GM19452 (cell line): ENCODE measurements around the gene NDUFAF5.

ENCODE experiments used
- ATAC-seq: cut with Tn5 transposase; IDR thresholded peaks from one replicate; pipeline ENCODE4 v1.9.1; 2021; ENCODE audit not compliant: unreplicated experiment

Gene NDUFAF5

DNA sequence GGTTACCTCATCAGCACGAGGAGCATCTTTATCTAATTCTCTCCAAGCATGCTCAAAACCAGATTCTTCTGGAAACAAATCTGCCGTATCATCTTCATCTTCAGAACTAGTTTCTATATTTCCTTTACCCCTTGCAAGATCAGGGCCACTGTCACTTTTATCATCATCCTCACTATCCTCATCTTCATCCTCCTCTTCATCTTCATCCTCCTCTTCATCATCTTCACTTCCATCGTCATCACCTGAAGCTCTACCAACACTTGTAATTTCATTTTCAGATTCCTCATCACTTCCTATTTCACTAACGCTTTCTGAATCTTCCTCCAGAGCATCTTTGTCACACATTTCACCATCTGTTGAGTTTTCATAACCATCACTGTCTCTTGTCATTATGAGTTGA is 9.0 kb upstream of the NDUFAF5 start:
- no peak for ATAC-seq

DNA sequence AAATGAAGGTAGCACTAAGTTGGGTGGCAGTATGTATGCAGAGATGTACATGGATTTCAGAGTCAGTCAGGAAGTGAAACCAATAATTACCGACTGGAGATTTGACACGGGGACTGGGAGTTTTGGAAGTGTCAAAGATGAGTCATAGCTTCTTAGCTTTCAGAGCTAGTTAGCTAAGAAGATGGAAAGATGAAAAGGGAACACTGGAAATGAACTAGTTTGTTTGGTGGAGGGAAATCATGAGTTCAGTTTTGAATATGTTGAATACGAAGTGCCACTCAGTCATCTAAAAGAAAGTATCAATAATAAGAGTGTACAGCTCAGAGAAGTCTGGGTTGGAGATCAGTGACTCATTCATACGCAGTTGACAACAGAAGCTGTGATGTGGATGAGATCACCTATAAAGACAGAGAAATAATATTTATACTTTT is 7.6 kb upstream of the NDUFAF5 start:
- ATAC-seq: no peak

DNA sequence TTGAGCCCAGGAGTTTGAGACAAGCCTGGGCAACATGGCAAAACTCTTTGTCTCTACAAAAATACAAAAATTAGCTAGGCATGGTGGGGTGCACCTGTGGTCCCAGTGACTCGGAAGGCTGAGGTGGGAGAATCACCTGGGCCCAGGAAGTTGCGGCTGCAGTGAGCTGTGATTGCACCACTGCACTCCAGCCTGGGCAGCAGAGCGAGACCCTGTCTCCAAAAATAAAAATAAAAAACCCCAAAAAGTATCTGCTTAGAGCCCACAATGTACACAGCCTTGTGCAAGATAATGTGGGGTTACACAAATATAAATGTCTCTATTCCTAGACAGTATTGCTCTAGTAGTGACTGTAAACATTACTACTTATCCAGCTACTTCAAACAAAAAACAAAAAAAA is 6.0 kb upstream of the NDUFAF5 start:
- ATAC-seq: peak; percentile 75

DNA sequence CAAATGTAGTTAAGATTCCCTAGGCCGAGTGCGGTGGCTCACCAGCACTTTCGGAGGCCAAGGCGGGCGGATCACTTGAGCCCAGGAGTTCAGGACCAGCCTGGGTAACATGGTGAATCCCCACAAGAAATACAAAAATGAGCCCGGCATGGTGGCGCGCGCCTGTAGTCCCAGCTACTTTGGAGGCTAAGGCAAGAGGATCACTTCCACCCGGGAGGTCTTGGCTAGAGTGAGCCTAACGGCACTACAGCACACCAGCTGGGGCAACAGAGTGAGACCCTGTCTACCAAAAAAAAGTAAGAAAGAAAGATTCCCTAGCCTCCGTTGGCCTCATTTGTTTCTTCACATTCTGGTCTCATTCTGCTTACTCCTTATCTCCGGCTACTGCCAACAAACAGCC is 1.3 kb upstream of the NDUFAF5 start:
- ATAC-seq: no peak

DNA sequence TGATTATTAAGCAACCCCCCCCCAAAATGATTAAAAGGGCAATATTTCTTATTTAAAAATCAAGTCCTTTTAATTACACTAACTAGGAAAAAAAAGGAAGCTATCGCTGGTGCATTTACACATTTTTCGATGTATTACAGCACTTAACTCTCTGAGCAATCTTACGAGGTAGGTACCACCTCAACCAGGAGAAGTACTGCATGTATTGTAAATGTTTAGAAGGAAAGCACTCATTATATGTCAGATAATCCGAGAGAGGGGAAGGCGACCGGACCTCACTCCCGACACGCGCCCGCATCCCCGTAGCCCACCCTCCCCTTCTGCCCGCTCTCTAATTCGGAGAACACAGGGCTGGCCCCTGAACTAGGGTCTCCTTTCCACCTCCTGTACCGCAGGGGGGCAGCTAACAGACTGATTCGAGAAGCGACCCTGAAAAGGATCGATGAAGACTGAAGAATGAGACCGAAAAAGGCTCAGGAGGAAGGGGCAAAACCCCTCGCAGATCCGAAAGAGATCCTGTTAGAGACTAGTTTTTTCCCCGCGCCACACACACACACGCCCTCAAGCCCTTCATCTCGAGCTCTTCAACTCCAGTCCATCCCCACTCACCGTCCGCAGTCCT is 446 bp upstream of the NDUFAF5 start:
- ATAC-seq: peak; percentile 3

DNA sequence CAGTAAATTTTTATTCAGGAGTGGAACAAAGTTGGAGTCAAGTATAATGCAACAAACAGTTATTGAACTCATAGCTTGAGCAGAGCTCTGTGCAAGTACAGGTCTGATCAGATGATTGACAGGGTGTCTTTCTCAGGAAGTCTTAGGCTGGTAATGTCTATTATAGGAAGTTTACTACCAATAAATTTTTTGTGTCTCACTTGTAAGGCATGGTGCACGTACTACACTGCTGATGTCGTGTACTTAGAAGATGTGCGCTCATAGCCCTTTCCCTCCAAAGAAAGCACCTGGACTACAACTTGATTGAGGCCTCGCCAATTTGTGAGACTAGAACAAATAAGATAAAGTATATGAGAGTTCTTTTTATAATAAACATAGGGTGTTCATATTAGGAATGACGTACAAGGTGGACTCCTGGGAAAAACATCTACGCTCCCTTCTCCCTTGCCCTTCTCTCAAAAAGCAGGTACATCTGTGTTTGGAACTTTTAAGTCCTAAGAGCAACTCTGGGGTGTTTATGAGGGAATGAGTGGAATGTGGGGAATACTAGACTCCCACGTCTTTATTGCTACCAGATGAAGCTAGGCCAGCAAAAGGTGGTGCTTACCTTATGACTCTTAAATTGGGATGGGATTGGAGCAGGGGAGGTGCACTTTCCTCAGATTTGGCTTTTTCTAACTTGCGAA is 1.5 kb downstream of the NDUFAF5 start:
- no peak for ATAC-seq

DNA sequence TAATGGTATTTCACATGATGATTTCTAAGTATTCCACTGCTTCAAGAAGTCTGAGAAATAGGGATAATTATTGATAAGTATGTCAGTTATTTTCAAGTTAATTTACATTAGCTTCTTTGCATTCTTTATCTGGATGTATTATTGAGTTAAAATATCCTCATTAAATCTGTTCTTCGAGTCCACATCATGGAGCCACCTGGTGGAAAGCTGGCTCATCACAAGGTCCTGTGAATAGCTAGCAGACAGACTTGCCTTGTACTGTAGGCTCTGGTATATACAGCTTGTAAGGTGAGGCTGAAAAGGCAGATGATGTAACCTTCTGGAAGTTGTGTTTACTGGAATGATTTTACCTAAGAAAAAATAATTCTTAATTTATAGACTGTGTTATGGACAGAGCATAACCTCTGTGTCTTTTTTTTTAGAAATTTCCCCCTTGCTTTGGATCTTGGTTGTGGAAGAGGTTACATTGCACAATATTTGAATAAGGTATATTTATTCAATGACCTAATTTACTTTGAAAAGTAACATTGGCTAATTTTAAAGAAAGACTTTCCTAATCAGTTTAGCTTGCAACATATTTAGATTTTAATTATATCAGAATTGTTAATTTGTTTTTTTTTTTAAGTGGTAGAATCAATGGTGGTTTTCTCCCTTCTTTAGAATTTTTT is 3.5 kb downstream of the NDUFAF5 start:
- ATAC-seq: no peak

DNA sequence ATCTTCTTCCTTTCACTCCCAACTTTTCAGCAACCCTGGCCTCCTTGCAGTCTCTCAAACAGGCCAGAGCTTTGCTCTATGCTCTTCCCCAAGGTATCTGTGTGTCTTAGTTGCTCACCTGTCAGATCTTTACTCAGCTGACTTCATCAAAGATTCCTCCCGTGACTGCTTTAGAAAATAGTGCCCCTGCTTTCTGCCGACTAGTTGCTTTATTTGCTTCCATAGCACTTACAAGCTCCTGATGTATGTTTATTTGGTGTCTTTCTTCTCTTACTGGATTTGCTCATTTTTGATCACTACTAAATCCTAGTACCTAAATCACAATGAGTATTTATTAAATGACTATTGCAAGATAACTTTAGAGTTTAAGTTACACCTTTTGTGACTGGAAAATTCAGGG is 5.9 kb downstream of the NDUFAF5 start:
- ATAC-seq: no peak

DNA sequence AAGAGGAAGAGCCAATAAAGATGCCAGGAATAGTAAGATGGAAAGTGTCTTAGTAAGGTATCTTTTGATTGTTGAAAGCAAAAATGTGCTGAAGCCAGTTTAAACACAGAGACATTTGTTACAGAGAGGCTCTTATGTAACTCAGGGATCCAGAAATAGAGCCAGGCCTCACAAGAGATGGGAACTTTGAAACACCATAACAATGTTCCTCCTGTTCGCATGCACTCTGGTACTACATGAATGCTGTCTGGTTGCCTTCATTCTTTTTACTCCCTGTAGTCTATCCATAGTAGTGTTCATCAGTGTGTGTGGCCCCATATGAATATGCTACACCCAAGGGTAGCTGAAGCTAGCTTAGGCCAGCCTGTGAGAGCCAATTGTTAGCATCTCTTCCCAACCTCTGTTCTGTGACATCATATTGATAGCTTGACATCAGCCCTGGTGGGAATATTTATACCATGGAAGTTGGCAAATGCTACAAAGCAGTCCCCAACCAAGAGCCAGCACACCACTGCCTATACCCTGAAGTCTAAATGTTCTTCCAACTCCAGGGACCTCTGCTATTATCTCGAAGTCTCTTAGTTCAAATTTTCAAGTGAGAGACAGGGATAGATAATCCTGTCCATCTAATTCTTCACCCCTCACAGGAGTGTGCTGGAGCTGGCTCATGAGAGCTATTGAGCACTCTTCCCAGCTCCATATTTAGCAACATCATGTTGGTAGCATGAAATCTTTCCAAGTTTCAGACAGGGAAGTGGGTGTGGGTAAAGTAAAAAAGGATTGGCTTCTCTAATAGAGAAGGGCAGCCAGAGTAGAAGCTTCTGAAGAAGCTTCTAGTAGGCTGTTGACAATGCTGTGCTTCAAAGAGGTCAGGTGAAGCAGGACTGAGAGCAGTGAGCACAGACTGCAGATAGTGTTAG is 7.0 kb downstream of the NDUFAF5 start:
- no peak for ATAC-seq

DNA sequence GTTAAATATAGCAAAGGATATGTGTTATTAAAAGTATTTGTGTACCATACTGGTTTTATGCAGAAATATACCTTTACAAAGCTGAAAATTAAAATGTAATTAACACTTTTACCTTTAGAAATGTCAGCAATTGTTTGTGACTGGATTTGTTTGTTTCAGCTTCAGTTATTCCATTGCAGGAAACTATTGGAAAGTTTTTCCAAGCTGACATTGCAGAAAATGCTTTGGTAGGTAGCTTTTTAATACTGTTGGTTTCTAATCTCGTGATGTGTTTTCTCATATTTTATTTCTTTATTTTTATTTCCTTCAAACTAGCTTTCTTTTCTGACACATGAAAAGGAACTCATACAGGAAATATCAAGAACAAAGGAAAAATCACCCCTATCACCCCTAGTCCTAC is 8.2 kb downstream of the NDUFAF5 start:
- no peak for ATAC-seq

DNA sequence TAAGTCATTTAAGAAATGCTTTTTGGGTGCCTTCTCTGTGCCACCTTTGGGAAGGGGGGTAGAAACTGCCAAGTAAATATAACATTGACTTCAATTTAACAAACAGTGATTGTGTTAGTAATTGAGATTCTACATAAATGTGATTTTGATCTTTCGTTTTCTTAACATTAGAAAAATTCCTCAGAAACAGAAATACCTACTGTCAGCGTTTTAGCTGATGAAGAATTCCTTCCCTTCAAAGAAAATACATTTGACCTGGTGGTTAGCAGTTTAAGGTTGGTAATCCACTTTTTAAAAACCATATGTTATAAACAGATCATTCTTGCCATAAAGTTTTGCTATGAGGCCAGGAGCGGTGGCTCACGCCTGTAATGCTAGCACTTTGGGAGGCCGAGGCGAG is 9.8 kb downstream of the NDUFAF5 start:
- no peak for ATAC-seq

DNA sequence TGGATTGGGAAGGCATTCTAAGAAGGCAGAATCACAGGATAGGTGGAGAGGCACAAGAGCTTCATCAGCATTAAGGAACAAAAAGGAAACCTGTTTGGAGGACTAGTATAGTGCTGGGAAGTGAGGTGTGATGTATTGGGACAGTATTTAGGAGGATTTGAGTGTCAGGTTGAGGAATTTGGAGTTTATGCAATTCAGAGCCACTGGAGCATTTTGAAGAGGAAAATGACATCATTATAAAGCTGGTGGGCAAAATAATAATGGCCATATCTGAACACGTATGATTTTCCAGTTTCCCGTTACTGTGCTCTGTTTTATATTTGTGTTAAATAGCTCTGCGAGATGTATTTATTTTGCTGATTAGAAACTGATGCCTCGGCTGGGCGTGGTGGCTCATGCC is 14.2 kb downstream of the NDUFAF5 start:
- ATAC-seq: no peak

DNA sequence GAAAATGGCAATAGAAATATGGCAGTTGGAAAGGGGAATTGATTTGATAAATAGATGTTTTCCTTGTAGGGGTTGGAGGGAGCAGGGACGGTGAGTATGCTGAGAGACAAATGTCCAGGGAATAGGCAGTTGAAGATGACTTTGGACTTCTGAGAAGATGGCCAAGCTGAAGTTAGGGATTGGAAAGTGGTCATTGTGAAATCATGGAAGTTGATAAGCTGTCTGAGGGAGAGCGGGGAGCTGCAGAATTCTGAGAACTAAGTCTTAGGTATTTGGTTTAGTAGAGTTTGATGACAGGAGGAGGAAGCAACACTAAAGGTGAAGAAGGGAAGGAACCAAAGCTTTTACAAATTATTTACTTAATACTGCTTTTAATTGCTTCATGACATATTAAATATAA is 15.1 kb downstream of the NDUFAF5 start:
- no peak for ATAC-seq

DNA sequence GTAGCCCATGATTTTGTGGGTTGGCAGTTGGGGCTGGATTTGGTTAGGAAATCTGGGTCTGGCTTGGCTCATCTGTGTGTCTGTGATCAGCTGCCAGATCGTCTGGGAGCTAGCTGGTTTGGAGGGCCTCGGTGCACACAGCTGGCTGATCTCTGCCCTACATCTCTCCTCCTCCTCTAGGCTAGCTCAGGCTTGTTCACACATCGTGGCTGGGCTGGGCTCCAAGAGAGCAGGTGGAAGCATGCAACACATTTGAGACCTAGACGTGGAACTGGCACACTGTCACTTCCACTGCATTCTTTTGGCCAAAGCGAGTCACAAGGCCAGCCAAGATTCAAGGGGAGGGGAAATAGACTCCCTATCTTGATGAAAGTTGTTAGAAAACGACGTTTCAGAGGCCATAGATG is 15.9 kb downstream of the NDUFAF5 start:
- no peak for ATAC-seq

DNA sequence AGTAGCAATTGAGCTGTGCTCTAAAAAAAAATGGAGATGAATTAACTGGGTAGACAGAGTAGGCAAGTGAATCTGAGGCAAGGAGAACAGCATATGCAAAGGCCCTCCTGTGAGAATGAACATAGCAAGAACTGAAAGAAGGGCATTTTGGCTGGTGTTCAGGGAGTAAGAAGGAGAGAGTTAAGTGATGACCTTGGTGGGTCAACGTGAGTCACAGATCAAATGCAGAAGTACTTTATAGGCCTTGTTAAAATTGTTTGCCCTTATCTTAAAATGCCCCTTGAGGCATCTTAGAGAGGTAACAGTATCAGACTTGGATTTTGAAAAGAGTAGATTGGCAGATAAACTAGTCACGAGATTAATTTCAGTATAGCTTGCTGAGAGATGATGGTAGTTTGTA is 24.5 kb downstream of the NDUFAF5 start:
- ATAC-seq: no peak

DNA sequence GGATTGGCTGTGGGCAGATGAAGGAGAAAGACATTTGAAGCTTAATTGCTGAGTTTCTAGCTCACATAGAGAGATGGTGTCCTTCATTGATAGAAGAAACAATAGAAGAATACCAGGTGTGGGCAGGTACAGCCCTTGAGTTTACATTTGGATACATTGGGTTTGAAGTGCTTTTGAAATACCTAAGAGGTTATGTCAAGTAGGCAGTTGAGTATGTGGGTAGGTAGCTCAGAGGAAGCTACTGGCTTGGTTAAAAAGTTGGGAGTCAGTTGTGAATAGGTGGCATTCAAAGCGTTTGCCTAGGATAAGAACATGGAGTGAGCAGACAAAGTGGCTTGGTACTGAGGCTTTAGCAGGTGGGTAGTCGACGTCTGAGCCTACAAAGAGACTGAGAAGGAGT is 25.0 kb downstream of the NDUFAF5 start:
- no peak for ATAC-seq

DNA sequence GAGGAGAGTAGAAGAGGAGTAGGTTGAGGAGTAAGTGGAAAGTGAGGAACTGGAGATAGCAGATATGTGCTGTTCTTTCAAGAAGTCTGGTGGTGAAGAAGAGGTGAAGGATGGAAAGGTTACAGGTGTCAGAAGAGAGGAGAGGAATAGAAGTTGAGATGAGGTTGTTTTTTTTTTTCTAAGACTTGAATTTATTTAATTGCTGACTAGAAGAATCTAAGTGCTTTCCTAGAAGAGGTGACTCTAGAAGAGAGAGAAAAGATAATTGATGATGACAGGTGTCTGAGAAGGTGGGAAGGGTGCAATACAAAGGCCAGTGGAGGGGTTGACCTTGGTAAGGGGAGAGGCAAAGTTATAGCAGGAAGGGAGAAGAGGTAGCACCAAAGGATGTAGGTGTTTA is 25.6 kb downstream of the NDUFAF5 start:
- ATAC-seq: no peak

DNA sequence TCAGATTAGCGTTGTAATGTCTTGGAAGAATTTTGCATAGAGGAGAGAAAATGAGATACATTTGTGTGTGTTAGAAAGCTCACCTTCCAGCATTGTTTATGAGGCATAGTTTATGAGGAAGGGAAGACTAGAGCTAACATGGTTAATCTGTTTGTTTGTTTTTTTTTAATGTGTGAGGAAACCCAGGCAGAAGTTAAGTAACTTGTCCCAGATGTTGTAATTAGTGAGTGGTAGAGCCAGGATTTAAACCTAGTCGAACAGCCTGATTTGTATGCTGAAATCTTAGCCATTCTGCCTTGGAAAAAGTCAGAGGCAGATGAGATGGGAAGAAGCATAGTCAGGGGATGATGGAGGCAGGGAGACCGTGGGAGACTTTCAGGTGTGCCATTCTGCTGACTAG is 29.1 kb downstream of the NDUFAF5 start:
- no peak for ATAC-seq

DNA sequence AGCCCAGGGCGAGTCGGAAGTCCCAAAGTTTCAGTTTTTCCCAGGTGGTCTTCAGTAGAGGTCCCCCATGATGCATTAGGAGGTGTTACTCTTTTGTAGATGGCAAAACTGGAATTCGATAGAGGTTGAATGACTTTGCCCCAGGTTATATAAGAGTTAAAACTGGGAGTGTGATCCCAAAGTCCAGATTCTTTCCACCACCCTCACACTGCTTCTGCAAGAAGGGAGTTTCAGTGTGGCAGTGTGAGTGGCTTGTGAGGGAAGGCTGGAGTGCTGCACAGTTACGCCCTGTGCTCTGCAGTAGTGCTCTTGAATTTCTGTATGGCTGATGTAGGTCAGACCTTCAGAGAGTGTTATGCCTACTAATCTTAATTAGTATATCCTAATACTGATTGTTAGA is 29.8 kb downstream of the NDUFAF5 start:
- no peak for ATAC-seq

DNA sequence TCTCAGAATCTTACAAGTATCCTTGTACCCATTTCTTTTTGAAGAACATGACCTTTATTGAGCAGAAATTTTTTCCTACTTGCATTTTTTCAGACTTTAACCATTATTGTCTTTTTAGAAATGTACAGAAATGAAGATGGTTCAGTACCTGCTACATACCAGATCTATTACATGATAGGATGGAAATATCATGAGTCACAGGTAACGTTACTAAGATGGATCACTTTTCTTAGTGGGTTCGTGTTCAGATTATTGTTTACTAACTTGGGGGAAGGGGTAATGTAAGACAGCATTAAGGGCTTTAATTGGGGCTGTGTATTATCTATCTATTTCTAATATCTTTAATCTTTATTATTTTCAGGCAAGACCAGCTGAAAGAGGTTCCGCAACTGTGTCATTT is 31.9 kb downstream of the NDUFAF5 start:
- ATAC-seq: no peak

DNA sequence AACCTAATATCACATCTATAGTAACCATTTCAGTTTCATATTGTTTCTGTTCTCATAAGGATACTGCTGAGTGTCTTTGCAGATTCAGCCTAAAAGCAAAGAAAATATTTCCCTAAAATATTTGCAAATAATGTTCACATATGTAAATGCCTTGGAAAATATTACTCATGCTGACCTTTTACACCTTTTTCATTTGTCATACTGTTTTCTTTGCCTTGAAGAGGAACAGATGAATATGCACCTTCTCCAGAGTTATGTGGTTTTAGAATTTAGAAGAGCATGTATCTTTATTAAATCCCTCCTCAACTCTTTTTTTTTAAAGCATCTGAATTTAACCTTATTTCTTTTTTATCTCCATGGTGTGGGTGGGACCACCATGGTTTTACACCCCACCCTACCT is 32.5 kb downstream of the NDUFAF5 start:
- no peak for ATAC-seq
